ENCODE data around the gene RPS15. TPM values are rescaled to one million over a fixed set of nuclear protein-coding genes. Genes with fewer than 3 reads are reported as not detected.

The RPS15 gene
- total RNA-seq, 3 donors from 2014 or later (not counting 1 experiment from before 2014, with no cell fraction given): 731 to 872 (median 837) TPM

DNA sequence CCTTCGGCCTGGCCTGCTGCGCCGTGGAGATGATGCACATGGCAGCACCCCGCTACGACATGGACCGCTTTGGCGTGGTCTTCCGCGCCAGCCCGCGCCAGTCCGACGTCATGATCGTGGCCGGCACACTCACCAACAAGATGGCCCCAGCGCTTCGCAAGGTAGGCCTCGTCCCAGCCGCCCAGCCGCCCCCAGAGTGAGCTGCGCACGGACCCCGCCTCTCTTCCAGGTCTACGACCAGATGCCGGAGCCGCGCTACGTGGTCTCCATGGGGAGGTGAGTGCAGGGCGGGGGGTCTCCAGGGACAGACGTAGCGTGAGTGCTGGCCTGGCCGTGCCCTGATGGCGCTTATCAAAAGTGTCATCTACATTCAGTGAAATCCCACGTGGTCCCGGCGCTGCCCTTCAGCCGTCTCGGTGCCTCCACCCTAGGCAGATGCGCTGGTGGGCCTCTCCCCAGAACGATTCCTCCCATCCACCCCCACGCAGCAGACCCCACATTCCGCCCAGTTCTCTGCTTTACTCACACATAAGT is 47.2 kb upstream of the RPS15 start:
- WGBS (ENCODE audit: insufficient coverage): 96% methylated on average over 42 of the region's 42 CpGs
- Mint-ChIP-seq H3K27me3 (ENCODE audit: low read depth in 2 of 2) (no peaks in the 10 kb centered on the region), H3K27ac (no peak overlapping the region), H3K4me3 (no peak overlapping the region), H3K4me1 (peaks cover 0 to 12% of the 10 kb centered on the region in 2 donors), H3K9me3 (no peaks in the 10 kb centered on the region), H3K36me3 (no peaks in the 10 kb centered on the region)
- DNase-seq (no peak), ATAC-seq (no peak)
- H3K36me3 ChIP-seq (ENCODE audit: control insufficient read depth, insufficient read depth, low read length): peaks cover 40% of the 10 kb centered on the region
- H3K4me1 ChIP-seq (ENCODE audit: control insufficient read depth, insufficient read depth, low read length): no peaks in the 10 kb centered on the region
- H3K4me3 ChIP-seq (ENCODE audit: low read length): no peak overlapping the region
- H3K27ac ChIP-seq (ENCODE audit: low read length): no peak overlapping the region
- no peaks in the 10 kb centered on the region for H3K27me3 ChIP-seq (ENCODE audit: control insufficient read depth, insufficient read depth, low read length)
- intact Hi-C loops (cut with micrococcal nuclease): no loop called here
- TF ChIP-seq, protein P1, sequence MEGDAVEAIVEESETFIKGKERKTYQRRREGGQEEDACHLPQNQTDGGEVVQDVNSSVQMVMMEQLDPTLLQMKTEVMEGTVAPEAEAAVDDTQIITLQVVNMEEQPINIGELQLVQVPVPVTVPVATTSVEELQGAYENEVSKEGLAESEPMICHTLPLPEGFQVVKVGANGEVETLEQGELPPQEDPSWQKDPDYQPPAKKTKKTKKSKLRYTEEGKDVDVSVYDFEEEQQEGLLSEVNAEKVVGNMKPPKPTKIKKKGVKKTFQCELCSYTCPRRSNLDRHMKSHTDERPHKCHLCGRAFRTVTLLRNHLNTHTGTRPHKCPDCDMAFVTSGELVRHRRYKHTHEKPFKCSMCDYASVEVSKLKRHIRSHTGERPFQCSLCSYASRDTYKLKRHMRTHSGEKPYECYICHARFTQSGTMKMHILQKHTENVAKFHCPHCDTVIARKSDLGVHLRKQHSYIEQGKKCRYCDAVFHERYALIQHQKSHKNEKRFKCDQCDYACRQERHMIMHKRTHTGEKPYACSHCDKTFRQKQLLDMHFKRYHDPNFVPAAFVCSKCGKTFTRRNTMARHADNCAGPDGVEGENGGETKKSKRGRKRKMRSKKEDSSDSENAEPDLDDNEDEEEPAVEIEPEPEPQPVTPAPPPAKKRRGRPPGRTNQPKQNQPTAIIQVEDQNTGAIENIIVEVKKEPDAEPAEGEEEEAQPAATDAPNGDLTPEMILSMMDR (IDR thresholded peaks at IDR 0.05): no peak
- no peaks in the 10 kb centered on the region for H3K9me3 ChIP-seq (ENCODE audit: control insufficient read depth, insufficient read depth, low read length)

DNA sequence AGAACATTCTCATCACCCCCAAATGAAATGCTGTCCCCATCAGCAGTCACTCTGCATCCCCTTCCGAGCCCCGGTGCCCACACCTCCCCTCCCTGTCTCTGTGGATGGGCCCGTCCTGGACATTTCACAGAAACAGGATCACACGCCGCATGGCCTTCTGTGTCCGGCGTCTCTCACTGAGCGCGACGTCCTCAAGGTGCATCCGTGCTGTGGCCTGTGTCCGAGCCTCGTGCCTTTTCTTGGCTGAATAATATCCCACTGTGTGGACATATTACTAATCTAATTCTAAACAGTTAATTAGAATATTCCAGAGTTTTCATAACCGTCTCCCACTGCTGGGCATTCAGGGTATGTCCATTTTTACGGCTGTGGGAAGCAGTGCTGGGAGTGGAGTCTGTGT is 45.8 kb upstream of the RPS15 start:
- DNase-seq (no peak), ATAC-seq (no peak)
- Histone ChIP-seq H3K4me3 (ENCODE audit: low read length) (no peak overlapping the region), H3K27ac (ENCODE audit: low read length) (no peak overlapping the region), H3K9me3 (ENCODE audit: control insufficient read depth, insufficient read depth, low read length) (no peaks in the 10 kb centered on the region), H3K27me3 (ENCODE audit: control insufficient read depth, insufficient read depth, low read length) (no peaks in the 10 kb centered on the region), H3K36me3 (ENCODE audit: control insufficient read depth, insufficient read depth, low read length) (peaks cover 40% of the 10 kb centered on the region), H3K4me1 (ENCODE audit: control insufficient read depth, insufficient read depth, low read length) (peaks cover 6% of the 10 kb centered on the region)
- Mint-ChIP-seq H3K9me3 (no peaks in the 10 kb centered on the region), H3K4me1 (peaks cover 0 to 1% of the 10 kb centered on the region in 2 donors), H3K27ac (no peak overlapping the region), H3K27me3 (ENCODE audit: low read depth in 2 of 2) (no peaks in the 10 kb centered on the region), H3K36me3 (no peaks in the 10 kb centered on the region), H3K4me3 (no peak overlapping the region)
- WGBS (ENCODE audit: insufficient coverage): 96% methylated on average over 15 of the region's 15 CpGs
- intact Hi-C loops (cut with micrococcal nuclease): no loop called here
- TF ChIP-seq, protein P1 (IDR thresholded peaks at IDR 0.05): no peak

DNA sequence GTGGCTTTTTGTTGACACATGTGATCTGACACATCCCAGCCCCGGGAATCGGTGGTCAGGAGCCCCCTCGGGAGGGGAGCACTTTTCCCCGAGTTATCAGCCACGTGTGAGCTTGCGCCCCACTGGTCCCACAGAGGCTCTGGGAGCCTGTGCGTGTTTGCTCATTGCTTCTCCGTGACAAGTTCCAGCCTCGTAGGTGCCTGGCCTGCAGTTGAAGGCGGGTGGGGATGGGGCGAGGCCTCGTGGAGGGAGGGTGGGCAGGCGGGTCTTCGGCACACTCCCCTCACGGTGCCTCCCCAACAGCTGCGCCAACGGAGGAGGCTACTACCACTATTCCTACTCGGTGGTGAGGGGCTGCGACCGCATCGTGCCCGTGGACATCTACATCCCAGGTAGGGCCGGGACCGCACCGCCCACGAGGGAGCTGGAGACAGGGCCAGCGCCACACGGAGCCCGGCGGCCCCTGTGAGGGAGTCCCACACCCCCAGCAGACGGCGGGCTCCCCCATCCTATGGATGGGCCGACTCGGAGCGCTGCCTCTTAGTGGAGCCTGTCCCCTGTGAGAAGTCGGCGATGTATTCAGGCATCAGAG is 45.2 kb upstream of the RPS15 start:
- TF ChIP-seq, protein P1 (IDR thresholded peaks at IDR 0.05): no peak
- Mint-ChIP-seq H3K27ac (no peak overlapping the region), H3K4me1 (no peaks in the 10 kb centered on the region), H3K27me3 (ENCODE audit: low read depth in 2 of 2) (no peaks in the 10 kb centered on the region), H3K36me3 (no peaks in the 10 kb centered on the region), H3K9me3 (no peaks in the 10 kb centered on the region), H3K4me3 (no peak overlapping the region)
- DNase-seq (no peak), ATAC-seq (no peak)
- peaks cover 40% of the 10 kb centered on the region for H3K36me3 ChIP-seq (ENCODE audit: control insufficient read depth, insufficient read depth, low read length)
- 95% methylated on average over 37 of the region's 37 CpGs for WGBS (ENCODE audit: insufficient coverage)
- intact Hi-C loops (cut with micrococcal nuclease): no loop called here
- H3K9me3 ChIP-seq (ENCODE audit: control insufficient read depth, insufficient read depth, low read length): no peaks in the 10 kb centered on the region
- H3K27ac ChIP-seq (ENCODE audit: low read length): no peak overlapping the region
- H3K27me3 ChIP-seq (ENCODE audit: control insufficient read depth, insufficient read depth, low read length): no peaks in the 10 kb centered on the region
- H3K4me3 ChIP-seq (ENCODE audit: low read length): no peak overlapping the region
- peaks cover 6% of the 10 kb centered on the region for H3K4me1 ChIP-seq (ENCODE audit: control insufficient read depth, insufficient read depth, low read length)

DNA sequence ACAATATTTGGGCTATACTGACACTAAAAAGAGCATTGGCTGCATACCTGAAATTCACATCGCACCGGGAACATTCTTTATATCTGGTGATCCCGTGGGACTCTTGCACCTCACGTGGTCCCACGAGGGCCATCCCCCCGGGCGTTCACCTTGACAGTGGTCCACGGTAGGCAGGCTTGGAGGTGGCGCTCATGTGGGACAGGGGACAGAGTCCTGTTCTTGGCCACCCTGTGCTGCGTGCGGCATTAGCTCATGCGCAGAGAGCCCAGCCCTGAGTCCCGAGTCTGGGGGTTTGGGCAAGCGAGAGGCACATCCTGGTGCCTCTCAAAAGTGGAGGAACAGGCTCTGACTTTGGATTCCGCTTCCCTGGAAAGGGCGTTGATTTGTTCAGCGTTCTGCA is 44.4 kb upstream of the RPS15 start:
- H3K4me3 ChIP-seq (ENCODE audit: low read length): no peak overlapping the region
- ATAC-seq (no peak), DNase-seq (no peak)
- TF ChIP-seq, protein P1 (IDR thresholded peaks at IDR 0.05): no peak
- H3K27me3 Mint-ChIP-seq (ENCODE audit: low read depth in 2 of 2): no peaks in the 10 kb centered on the region
- no peaks in the 10 kb centered on the region for H3K4me1 Mint-ChIP-seq
- no peaks in the 10 kb centered on the region for H3K27me3 ChIP-seq (ENCODE audit: control insufficient read depth, insufficient read depth, low read length)
- H3K36me3 Mint-ChIP-seq: no peaks in the 10 kb centered on the region
- H3K36me3 ChIP-seq (ENCODE audit: control insufficient read depth, insufficient read depth, low read length): peaks cover 36% of the 10 kb centered on the region
- no peaks in the 10 kb centered on the region for H3K9me3 Mint-ChIP-seq
- H3K9me3 ChIP-seq (ENCODE audit: control insufficient read depth, insufficient read depth, low read length): no peaks in the 10 kb centered on the region
- no peak overlapping the region for H3K4me3 Mint-ChIP-seq
- peaks cover 6% of the 10 kb centered on the region for H3K4me1 ChIP-seq (ENCODE audit: control insufficient read depth, insufficient read depth, low read length)
- no peak overlapping the region for H3K27ac ChIP-seq (ENCODE audit: low read length)
- no peak overlapping the region for H3K27ac Mint-ChIP-seq
- intact Hi-C loops (cut with micrococcal nuclease): no loop called here
- 96% methylated on average over 17 of the region's 17 CpGs for WGBS (ENCODE audit: insufficient coverage)
